ENCODE data around the gene NRTN.
"Not testable (repeated sequence)": the region's sequence is repeated elsewhere in the genome, so short reads cannot be mapped to it uniquely, and the experiment has no call there.

NRTN gene

GRCh38 chr19:5864725-5865486 lies 60.0 kb downstream of the NRTN start:
- no peak for DNase-seq (ENCODE audit: low read depth in 2 of 2, low spot score in 1 of 2)

GRCh38 chr19:5865772-5866171 lies 60.9 kb downstream of the NRTN start:
- DNase-seq (ENCODE audit: low read depth in 2 of 2, low spot score in 1 of 2) = no peak

- DNase-seq (ENCODE audit: low read depth in 2 of 2, low spot score in 1 of 2) = no peak
These were observed 62.6 kb downstream of the NRTN start for GRCh38 chr19:5867201-5868136.

- DNase-seq (ENCODE audit: low read depth in 2 of 2, low spot score in 1 of 2) = no peak
These were observed 66.1 kb downstream of the NRTN start for GRCh38 chr19:5870986-5871394.

- no peak for DNase-seq (ENCODE audit: low read depth in 2 of 2, low spot score in 1 of 2)
These were observed 68.8 kb downstream of the NRTN start for GRCh38 chr19:5873617-5874199.

GRCh38 chr19:5874496-5874895 lies 69.6 kb downstream of the NRTN start:
- DNase-seq (ENCODE audit: low read depth in 2 of 2, low spot score in 1 of 2) = not testable (repeated sequence)

- DNase-seq (ENCODE audit: low read depth in 2 of 2, low spot score in 1 of 2) = no peak
These were observed 72.6 kb downstream of the NRTN start for GRCh38 chr19:5877427-5877826.

- DNase-seq (ENCODE audit: low read depth in 2 of 2, low spot score in 1 of 2) = no peak
These were observed 73.0 kb downstream of the NRTN start for GRCh38 chr19:5877882-5878281.

Measured in stimulated activated CD8-positive, alpha-beta memory T cell treated with anti-CD3 and anti-CD28 coated beads, Interleukin-4, amount 100 ng/mL, for 4 hours (primary cell).